ENCODE results near the gene HOXA6. TPM values are rescaled to one million over a fixed set of nuclear protein-coding genes. Genes with fewer than 3 reads are reported as not detected.
A peak's percentile ranks its signal among the peaks of the same experiment; 100 is the strongest.

The HOXA6 gene
- total RNA-seq, 1 donor from 2014 or later, result not detected

- no peaks in the 10 kb centered on the region for H3K4me1 Mint-ChIP-seq
- no peak for DNase-seq (ENCODE audit: low spot score)
- TF ChIP-seq CTCF (IDR thresholded peaks at IDR 0.05), result no peak
- no peak for TF ChIP-seq EZH2phosphoT487 (IDR thresholded peaks at IDR 0.05)
- TF ChIP-seq EZH2 (IDR thresholded peaks at IDR 0.05), result no peak
- no peaks in the 10 kb centered on the region for H3K36me3 Mint-ChIP-seq
- Histone ChIP-seq H2AFZ (replicated peaks) (no peak overlapping the region), H3K9ac (no peak overlapping the region), H3F3A (ENCODE audit: low read depth) (no peaks in the 10 kb centered on the region), H3K4me2 (no peak overlapping the region), H3K9me3 (ENCODE audit: low read depth) (no peaks in the 10 kb centered on the region), H3K27me3 (peaks cover 100% of the 10 kb centered on the region), H3K4me1 (no peaks in the 10 kb centered on the region), H3K27ac (no peak overlapping the region), H4K20me1 (ENCODE audit: low read depth) (peaks cover 92% of the 10 kb centered on the region), H3K36me3 (no peaks in the 10 kb centered on the region), H3K79me2 (ENCODE audit: low read depth) (no peaks in the 10 kb centered on the region), H3K4me3 (no peak overlapping the region)
- H3K4me3 Mint-ChIP-seq, result no peak overlapping the region
- H3K9me3 Mint-ChIP-seq, result peaks cover 10% of the 10 kb centered on the region
- H3K27me3 Mint-ChIP-seq (ENCODE audit: insufficient read depth, low read depth), result peaks cover 98% of the 10 kb centered on the region
- H3K27ac Mint-ChIP-seq, result no peak overlapping the region
Observed at GRCh38 chr7:27123477-27124053, 24.0 kb downstream of the HOXA6 start.

GRCh38 chr7:27123007-27123476, 24.5 kb downstream of the HOXA6 start:
- H3K4me1 ChIP-seq, result no peaks in the 10 kb centered on the region
- H3K27ac Mint-ChIP-seq, result no peak overlapping the region
- H3K4me3 ChIP-seq, result no peak overlapping the region
- H3K79me2 ChIP-seq (ENCODE audit: low read depth), result no peaks in the 10 kb centered on the region
- no peaks in the 10 kb centered on the region for H3F3A ChIP-seq (ENCODE audit: low read depth)
- no peak overlapping the region for H3K27ac ChIP-seq
- no peaks in the 10 kb centered on the region for H3K36me3 Mint-ChIP-seq
- H3K4me1 Mint-ChIP-seq, result no peaks in the 10 kb centered on the region
- H3K9me3 ChIP-seq (ENCODE audit: low read depth), result no peaks in the 10 kb centered on the region
- H3K4me2 ChIP-seq, result no peak overlapping the region
- peaks cover 10% of the 10 kb centered on the region for H3K9me3 Mint-ChIP-seq
- H3K36me3 ChIP-seq, result no peaks in the 10 kb centered on the region
- no peak overlapping the region for H3K9ac ChIP-seq
- TF ChIP-seq CTCF (IDR thresholded peaks at IDR 0.05), result no peak
- no peak overlapping the region for H2AFZ ChIP-seq (replicated peaks)
- peaks cover 94% of the 10 kb centered on the region for H4K20me1 ChIP-seq (ENCODE audit: low read depth)
- H3K27me3 ChIP-seq, result peaks cover 100% of the 10 kb centered on the region
- DNase-seq (ENCODE audit: low spot score), result no peak
- H3K4me3 Mint-ChIP-seq, result no peak overlapping the region
- H3K27me3 Mint-ChIP-seq (ENCODE audit: insufficient read depth, low read depth), result peaks cover 98% of the 10 kb centered on the region

- H3K4me3 Mint-ChIP-seq, result no peak overlapping the region
Observed at GRCh38 chr7:27122077-27122910, 25.3 kb downstream of the HOXA6 start.

More at GRCh38 chr7:27122077-27122910, 25.3 kb downstream of the HOXA6 start:
- Histone ChIP-seq H3K27ac (no peak overlapping the region), H3F3A (ENCODE audit: low read depth) (no peaks in the 10 kb centered on the region), H3K9ac (no peak overlapping the region), H3K4me2 (no peak overlapping the region), H3K4me3 (no peak overlapping the region), H3K27me3 (peaks cover 100% of the 10 kb centered on the region), H2AFZ (replicated peaks) (no peak overlapping the region), H3K4me1 (no peaks in the 10 kb centered on the region), H3K9me3 (ENCODE audit: low read depth) (no peaks in the 10 kb centered on the region), H3K36me3 (no peaks in the 10 kb centered on the region), H3K79me2 (ENCODE audit: low read depth) (no peaks in the 10 kb centered on the region), H4K20me1 (ENCODE audit: low read depth) (peaks cover 94% of the 10 kb centered on the region)
- DNase-seq (ENCODE audit: low spot score), result no peak
- Mint-ChIP-seq H3K27me3 (ENCODE audit: insufficient read depth, low read depth) (peaks cover 98% of the 10 kb centered on the region), H3K4me1 (no peaks in the 10 kb centered on the region), H3K27ac (no peak overlapping the region), H3K36me3 (no peaks in the 10 kb centered on the region), H3K9me3 (peaks cover 7% of the 10 kb centered on the region)
- TF ChIP-seq EZH2phosphoT487 (IDR thresholded peaks at IDR 0.05) (peak; percentile 97), EZH2 (IDR thresholded peaks at IDR 0.05) (peak; percentile 87), CTCF (IDR thresholded peaks at IDR 0.05) (no peak)

All from neural progenitor cell (in vitro differentiated cells).